ENCODE results near the gene LMAN1L. TPM values are rescaled to one million over a fixed set of nuclear protein-coding genes. Genes with fewer than 3 reads are reported as not detected.

Gene LMAN1L
- total and polyA plus RNA-seq, 2 experiments from 2014 or later: not detected

DNA sequence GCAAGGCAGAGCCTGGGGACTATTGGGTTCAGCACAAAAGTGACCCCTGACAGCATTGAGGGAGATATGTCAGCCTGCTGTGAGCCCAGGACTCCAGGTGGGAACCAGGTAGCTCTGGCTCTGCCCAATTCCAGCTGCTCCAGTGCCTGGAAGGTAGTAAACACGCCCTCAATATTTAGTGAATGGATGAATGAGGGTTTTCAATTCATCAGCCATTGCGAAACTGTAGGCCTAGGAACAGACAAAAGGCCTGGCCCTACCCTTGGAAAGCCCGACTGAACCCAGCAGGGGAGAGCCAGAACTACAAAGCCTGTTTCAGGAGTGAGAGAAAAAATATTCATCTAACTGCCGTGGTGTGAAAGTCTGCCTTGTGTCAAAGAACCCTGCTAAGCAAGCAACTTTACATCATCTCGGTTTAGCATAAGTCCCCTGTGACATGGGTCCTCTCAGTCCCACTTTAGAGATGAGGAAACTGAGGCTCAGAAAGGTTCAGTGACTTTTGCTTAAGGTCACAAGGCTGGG, 38.8 kb upstream of the LMAN1L start:
- WGBS, 2 experiments (ENCODE audit: low coverage in 1 of 2, low lambda C conversion rate in 2 of 2, missing lambda C conversion rate in 2 of 2): 66 to 69% methylated on average over 5 of the region's 5 CpGs
- peak; percentile 17 for DNase-seq
- Histone ChIP-seq H3K4me2 (ENCODE audit: unreplicated experiment) (no peak overlapping the region), H3K36me3 (ENCODE audit: low read depth) (no peaks in the 10 kb centered on the region), H4K20me1 (ENCODE audit: insufficient read depth) (no peaks in the 10 kb centered on the region), H3K4me3 (no peak overlapping the region), H3K27ac (no peak overlapping the region), H2AFZ (no peak overlapping the region), H3K79me2 (ENCODE audit: insufficient read depth) (no peaks in the 10 kb centered on the region), H3K4me1 (ENCODE audit: insufficient read depth) (0 out of 2 replicates have a peak, but pooled peaks cover 5% of the 10 kb centered on the region), H3K9me3 (ENCODE audit: low read depth) (no peaks in the 10 kb centered on the region), H3K9ac (no peak overlapping the region), H3K27me3 (replicated peaks; ENCODE audit: insufficient read depth) (no peaks in the 10 kb centered on the region), H3F3A (ENCODE audit: insufficient read depth) (no peaks in the 10 kb centered on the region), H3K9me2 (ENCODE audit: insufficient read depth) (no peaks in the 10 kb centered on the region)
- in situ Hi-C loops (cut with MboI): loop anchor here (5.0 kb wide), 1 partner anchor 179 kb away; no protein-coding TSS in a partner anchor
- TF ChIP-seq EZH2 (IDR thresholded peaks at IDR 0.05; ENCODE audit: insufficient read depth, poor library complexity, severe bottlenecking) (no peak), EZH2phosphoT487 (IDR thresholded peaks at IDR 0.05; ENCODE audit: insufficient read depth, low read depth) (no peak)

DNA sequence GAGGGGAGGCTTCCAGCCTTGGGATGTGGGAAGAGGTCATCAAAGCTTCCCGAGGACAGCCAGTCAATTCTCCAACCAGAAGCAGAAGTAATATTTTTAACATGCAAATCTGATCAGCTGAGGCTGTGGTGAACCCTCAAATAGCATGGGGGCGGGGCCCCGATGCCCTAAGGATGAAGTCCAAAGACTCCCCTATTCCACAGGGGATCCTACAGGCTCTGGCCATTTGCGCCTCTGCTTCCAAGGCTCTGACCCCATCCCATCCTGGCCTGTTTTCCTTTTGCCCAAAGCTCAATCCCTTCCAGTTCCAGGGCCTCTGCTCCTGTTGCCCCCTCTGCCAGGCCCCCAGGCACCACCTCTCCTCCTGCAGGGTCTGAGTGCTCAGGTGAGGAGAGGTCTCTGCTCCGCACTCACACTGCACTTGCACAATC, 37.5 kb upstream of the LMAN1L start:
- H3K4me3 ChIP-seq: no peak overlapping the region
- in situ Hi-C loops (cut with MboI): no loop called here
- H3K9me3 ChIP-seq (ENCODE audit: low read depth): no peaks in the 10 kb centered on the region
- H3K4me1 ChIP-seq (ENCODE audit: insufficient read depth): 0 out of 2 replicates have a peak, but pooled peaks cover 5% of the 10 kb centered on the region
- no peak overlapping the region for H3K27ac ChIP-seq
- no peaks in the 10 kb centered on the region for H3F3A ChIP-seq (ENCODE audit: insufficient read depth)
- H3K4me2 ChIP-seq (ENCODE audit: unreplicated experiment): no peak overlapping the region
- H3K36me3 ChIP-seq (ENCODE audit: low read depth): no peaks in the 10 kb centered on the region
- H3K79me2 ChIP-seq (ENCODE audit: insufficient read depth): no peaks in the 10 kb centered on the region
- no peak overlapping the region for H2AFZ ChIP-seq
- no peaks in the 10 kb centered on the region for H4K20me1 ChIP-seq (ENCODE audit: insufficient read depth)
- TF ChIP-seq EZH2 (IDR thresholded peaks at IDR 0.05; ENCODE audit: insufficient read depth, poor library complexity, severe bottlenecking) (no peak), EZH2phosphoT487 (IDR thresholded peaks at IDR 0.05; ENCODE audit: insufficient read depth, low read depth) (no peak)
- DNase-seq: no peak
- H3K27me3 ChIP-seq (replicated peaks; ENCODE audit: insufficient read depth): no peaks in the 10 kb centered on the region
- H3K9me2 ChIP-seq (ENCODE audit: insufficient read depth): no peaks in the 10 kb centered on the region
- no peak overlapping the region for H3K9ac ChIP-seq
- 78 to 82% methylated on average over 5 of the region's 5 CpGs for WGBS, 2 experiments (ENCODE audit: low coverage in 1 of 2, low lambda C conversion rate in 2 of 2, missing lambda C conversion rate in 2 of 2)

DNA sequence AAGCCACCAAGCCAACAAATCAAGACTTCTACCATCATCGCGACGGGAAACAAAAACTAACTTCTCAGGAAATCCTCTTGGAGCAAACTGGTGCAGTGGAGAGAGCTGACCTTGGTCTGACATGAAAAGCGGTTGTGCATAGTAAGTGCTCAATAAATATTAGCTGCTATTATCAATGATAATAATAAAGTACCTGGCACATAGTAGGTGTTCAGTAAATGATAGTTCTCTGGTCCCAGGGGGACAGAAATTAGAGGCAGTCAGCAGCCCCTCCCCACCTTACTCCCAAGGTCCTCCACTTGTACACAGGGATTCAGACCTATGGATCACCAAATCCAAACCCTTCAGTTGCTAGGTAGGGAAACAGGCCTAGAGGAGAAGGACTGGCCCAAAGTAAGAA, 36.7 kb upstream of the LMAN1L start:
- TF ChIP-seq EZH2 (IDR thresholded peaks at IDR 0.05; ENCODE audit: insufficient read depth, poor library complexity, severe bottlenecking): no peak
- no peak for TF ChIP-seq EZH2phosphoT487 (IDR thresholded peaks at IDR 0.05; ENCODE audit: insufficient read depth, low read depth)
- no peak for DNase-seq
- no peaks in the 10 kb centered on the region for H3K27me3 ChIP-seq (replicated peaks; ENCODE audit: insufficient read depth)
- in situ Hi-C loops (cut with MboI): no loop called here
- 0 out of 2 replicates have a peak, but pooled peaks cover 5% of the 10 kb centered on the region for H3K4me1 ChIP-seq (ENCODE audit: insufficient read depth)
- H3K36me3 ChIP-seq (ENCODE audit: low read depth): no peaks in the 10 kb centered on the region
- H2AFZ ChIP-seq: no peak overlapping the region
- H3K4me3 ChIP-seq: no peak overlapping the region
- WGBS, 2 experiments (ENCODE audit: low coverage in 1 of 2, low lambda C conversion rate in 2 of 2, missing lambda C conversion rate in 2 of 2): 79 to 87% methylated on average over 4 of the region's 4 CpGs
- H3K4me2 ChIP-seq (ENCODE audit: unreplicated experiment): no peak overlapping the region
- no peaks in the 10 kb centered on the region for H3K9me2 ChIP-seq (ENCODE audit: insufficient read depth)
- no peaks in the 10 kb centered on the region for H4K20me1 ChIP-seq (ENCODE audit: insufficient read depth)
- H3K9ac ChIP-seq: no peak overlapping the region
- H3K9me3 ChIP-seq (ENCODE audit: low read depth): no peaks in the 10 kb centered on the region
- H3K79me2 ChIP-seq (ENCODE audit: insufficient read depth): no peaks in the 10 kb centered on the region
- H3F3A ChIP-seq (ENCODE audit: insufficient read depth): no peaks in the 10 kb centered on the region
- no peak overlapping the region for H3K27ac ChIP-seq

DNA sequence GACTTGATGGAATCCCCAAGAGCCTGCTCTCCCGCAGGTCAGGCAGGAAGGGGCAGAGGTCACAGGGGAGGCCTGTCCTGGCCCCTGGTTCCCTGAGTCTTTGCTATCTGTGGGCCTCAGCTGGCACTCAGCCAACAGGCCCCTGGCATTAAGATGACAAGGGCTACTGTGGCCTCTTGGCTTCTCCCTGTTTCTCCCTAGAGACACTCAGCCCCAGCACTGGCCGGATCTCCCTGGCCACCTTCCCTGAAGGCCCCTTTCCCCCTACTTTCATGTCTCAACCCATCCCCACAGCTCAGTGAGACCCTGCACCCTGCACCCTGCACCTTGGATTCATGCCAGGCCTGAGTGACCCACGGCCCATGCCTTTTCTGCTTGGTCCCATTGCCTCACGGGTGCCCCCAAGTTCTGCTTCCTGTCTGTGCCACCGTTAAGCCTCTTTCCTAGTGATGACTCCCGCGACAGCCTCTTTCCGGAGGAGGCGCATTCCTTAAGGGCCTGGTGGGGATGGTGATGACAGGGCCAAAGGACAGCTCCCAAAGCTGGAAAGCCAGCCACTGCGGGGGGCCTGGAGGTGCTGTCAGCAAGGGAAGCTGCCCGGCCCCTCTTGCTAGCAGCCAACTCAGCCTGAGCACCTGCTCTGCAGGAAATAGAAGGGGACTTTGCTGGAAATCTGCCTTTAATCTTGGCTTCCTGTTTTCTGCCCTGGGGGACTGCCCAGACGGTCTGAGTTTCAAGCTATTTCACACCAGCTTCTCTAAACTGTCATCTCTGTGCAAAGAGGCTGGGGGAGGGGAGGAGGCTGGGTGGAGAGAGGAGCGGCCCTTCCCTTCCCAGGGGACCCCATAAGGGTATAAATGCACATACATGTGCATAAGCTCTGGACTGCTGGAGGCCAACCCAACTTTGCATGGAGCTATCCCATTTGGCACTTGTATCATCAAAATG, 35.5 kb upstream of the LMAN1L start:
- 44 to 55% methylated on average over 13 of the region's 13 CpGs for WGBS, 2 experiments (ENCODE audit: low coverage in 1 of 2, low lambda C conversion rate in 2 of 2, missing lambda C conversion rate in 2 of 2)
- in situ Hi-C loops (cut with MboI): no loop called here
- H3K4me1 ChIP-seq (ENCODE audit: insufficient read depth): peaks cover 7% of the 10 kb centered on the region; the same call in 1 of the 2 replicates
- no peaks in the 10 kb centered on the region for H3K9me2 ChIP-seq (ENCODE audit: insufficient read depth)
- H4K20me1 ChIP-seq (ENCODE audit: insufficient read depth): no peaks in the 10 kb centered on the region
- H3K27me3 ChIP-seq (replicated peaks; ENCODE audit: insufficient read depth): no peaks in the 10 kb centered on the region
- no peak overlapping the region for H3K27ac ChIP-seq
- no peak overlapping the region for H3K4me3 ChIP-seq
- peak; percentile 47 for DNase-seq
- H3K9ac ChIP-seq: no peak overlapping the region
- TF ChIP-seq EZH2phosphoT487 (IDR thresholded peaks at IDR 0.05; ENCODE audit: insufficient read depth, low read depth) (no peak), EZH2 (IDR thresholded peaks at IDR 0.05; ENCODE audit: insufficient read depth, poor library complexity, severe bottlenecking) (no peak)
- no peaks in the 10 kb centered on the region for H3F3A ChIP-seq (ENCODE audit: insufficient read depth)
- no peak overlapping the region for H3K4me2 ChIP-seq (ENCODE audit: unreplicated experiment)
- no peaks in the 10 kb centered on the region for H3K36me3 ChIP-seq (ENCODE audit: low read depth)
- no peak overlapping the region for H2AFZ ChIP-seq
- H3K79me2 ChIP-seq (ENCODE audit: insufficient read depth): no peaks in the 10 kb centered on the region
- H3K9me3 ChIP-seq (ENCODE audit: low read depth): no peaks in the 10 kb centered on the region

All from GM23248 (cell line).